Measurements from ENCODE around the gene C19orf47.
"Not testable (repeated sequence)": the region's sequence is repeated elsewhere in the genome, so short reads cannot be mapped to it uniquely, and the experiment has no call there.

C19orf47 gene

DNA sequence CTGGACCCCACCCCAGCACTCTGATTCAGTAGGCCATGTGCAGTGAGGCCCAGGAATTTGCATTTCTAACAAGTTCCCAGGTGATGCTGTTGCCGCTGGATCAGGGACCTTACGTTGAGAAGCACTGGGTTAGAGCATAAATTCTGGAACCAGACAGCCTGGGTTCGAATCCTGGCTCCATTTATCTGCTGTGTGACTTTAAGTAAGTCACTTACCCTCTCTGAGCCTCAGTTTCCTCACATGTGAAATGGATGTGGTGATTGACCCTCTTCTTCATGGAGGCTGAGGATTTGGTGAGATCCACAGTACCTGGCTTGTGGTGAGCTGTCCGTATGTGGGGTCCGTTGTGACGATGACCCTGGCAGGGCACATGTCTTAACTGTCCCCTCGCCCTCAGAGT is 25.9 kb upstream of the C19orf47 start:
- no peak for DNase-seq

DNA sequence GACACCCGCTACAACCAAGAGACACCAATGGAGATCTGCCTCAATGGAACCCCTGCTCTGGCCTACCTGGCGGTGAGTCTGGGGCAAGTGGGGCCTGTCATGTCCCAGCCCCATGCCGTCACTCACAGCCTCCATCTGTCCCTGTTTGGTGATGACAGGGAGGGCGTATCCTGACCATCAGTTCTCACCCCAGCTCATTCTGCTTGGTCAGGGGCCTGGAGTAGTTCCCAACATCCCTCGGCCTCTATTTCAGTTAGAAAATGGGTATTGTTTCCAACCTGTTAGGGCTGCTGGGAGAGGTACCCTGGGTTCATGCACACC is 23.6 kb upstream of the C19orf47 start:
- no peak for DNase-seq

DNA sequence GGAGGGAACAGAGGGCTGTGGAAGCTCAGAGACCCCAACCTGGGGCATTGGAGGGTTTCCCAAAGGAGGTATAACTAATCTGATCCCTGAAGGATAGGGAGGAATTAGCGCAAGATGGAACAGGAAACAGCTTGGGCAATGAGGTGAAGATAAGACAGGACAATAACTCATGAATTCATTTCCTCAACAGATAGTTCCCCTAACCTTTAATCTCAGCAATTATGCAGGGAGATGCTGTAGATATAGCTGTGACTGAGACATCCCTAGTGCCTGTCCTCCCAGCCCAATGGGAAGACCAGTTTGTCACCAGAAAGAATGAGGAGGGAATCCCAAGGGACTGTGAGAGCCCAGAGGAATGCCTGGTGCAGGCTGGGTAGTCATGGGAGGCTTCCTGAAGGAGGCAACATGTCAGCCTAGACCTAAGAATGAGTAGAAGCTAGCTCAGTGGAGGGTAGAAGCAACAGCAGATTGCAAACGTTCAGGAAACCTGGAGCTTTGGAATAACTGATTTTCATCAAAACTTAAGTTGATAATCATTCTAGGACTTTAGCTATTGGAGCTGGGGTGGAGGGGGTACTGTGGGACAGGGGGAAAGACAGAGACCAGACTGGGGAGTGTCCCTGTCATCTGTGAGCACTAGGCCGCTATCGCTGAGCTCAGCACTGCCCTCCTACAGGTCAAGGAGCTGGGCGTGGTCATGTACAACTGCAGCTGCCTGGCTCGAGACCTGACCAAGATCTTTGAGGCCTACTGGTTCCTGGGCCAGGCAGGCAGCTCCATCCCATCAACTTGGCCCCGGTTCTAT is 23.0 kb upstream of the C19orf47 start:
- no peak for DNase-seq

DNA sequence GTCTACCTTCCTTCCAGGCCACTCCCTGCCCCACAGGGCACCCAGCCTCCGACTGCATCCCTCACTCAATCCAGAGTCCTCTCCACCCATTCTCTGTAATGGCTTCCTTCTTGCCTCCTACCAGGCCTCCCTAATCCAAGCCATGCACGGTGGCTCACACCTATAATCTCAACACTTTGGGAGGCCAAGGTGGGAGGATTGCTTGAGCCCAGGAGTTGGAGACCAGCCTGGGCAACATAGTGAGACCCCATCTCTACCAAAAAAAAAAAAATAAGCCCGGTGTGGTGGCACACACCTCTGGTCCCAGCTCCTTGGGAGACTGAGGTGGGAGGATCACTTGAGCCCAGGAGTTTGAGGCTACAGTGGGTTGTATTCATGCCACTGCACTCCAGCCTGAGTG is 22.1 kb upstream of the C19orf47 start:
- not testable (repeated sequence) for DNase-seq

DNA sequence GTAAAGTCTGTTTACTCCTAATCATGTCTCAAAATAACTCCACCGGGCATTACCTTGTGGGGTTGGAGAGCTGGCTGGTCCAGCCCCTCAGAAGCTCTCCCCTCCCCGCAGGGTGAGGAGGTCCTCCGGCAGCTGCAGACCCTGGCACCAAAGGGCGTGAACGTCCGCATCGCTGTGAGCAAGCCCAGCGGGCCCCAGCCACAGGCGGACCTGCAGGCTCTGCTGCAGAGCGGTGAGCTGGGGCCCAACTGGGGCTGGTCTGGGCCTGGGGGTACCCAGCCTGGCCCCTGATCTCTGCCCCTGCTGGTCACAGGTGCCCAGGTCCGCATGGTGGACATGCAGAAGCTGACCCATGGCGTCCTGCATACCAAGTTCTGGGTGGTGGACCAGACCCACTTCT is 21.6 kb upstream of the C19orf47 start:
- DNase-seq = no peak

- no peak for DNase-seq
Measured at GRCh38 chr19:40367577-40368434, 19.6 kb upstream of the C19orf47 start.

DNA sequence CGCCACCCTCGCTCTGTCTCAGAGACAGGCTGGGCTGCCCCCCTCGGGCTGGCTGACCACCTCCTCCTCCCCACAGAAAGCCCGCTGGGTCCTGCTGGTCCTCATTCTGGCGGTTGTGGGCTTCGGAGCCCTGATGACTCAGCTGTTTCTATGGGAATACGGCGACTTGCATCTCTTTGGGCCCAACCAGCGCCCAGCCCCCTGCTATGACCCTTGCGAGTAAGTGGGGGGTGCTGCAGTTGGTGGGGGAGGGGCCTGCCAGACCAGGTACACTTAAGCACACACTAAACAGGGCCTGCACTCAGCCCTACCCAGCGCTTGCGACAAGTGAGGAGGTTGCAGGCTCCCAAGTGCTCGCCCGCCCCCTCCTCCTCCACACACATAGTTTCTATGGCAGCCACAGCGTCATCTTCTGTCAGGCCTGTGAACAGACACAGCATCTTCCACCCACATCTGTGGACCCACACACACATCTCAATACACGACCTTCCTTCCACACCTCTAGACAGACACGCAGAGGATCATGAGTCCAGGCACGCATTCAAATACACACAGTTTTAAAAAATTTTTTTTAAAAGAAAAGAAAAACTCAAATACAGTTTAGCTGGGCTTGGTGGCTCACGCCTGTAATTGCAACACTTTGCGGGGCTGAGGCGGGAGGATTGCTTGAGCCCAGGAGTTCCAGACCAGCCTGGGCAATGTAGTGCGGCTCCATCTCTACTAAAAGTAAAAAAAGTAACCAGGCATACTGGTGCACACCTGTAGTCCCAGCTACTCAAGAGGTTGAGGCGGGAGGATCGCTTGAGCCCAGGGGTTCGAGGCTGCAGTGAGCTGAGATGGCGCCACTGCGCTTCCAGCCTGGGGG is 18.7 kb upstream of the C19orf47 start:
- DNase-seq = no peak

DNA sequence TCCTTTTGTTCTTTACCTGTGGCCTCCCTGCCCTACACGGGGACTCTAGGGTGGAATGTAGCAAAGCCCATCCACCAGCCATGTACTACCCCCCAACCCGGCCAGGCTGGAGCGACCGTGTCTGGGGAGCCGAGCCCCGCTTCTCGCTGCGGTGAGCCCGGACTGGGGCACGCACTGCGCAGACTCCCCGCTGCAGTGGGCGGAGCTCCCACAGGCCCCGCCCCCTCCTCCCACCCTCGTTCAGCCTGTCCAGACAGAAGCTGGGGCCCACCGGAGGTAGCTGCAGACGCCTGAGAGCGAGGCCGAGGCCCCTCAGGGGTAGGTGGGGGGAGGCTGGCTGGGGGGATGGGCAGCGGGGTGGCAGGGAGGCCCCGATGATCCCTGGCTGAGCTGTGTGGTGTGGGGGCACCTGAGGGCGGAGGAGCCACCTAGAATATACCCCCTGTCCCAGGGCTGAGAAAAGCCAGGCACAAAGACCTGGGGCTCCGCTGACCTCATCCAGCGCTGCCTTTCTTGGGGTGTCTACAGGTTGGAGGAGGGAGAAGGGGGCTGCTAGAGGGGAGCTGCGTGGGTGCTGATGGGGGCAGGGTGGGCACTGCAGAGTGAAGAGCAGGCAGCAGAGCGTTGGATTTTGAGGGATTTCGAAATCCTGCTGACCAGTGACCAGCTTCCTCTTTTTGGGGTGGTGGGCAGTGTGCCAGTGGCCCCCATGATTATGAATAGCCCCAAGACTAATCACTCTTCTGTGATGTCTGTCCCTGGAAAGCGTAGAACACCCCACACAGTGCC is 17.6 kb upstream of the C19orf47 start:
- peak in 2 of 4 experiments; percentile 22 to 29 for DNase-seq

DNA sequence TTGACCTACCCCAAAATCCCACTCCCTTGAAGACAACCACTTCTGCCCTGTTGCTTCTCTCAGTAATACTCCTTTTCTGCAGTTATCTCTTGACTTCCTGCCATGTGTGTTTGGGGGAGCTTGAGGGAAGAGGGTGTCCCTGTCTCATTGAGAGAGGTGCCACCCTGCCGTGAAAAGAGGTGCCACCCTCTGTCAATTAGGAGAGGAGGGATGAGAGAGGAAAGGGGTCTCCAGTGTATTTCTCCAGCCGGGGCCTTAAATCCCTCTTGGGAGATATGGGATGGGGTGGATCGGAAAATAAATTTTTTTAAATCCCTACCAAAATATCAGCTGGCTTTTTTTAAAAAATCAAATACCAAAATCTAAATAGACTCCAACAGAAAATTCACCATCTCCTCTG is 16.8 kb upstream of the C19orf47 start:
- DNase-seq = no peak

DNA sequence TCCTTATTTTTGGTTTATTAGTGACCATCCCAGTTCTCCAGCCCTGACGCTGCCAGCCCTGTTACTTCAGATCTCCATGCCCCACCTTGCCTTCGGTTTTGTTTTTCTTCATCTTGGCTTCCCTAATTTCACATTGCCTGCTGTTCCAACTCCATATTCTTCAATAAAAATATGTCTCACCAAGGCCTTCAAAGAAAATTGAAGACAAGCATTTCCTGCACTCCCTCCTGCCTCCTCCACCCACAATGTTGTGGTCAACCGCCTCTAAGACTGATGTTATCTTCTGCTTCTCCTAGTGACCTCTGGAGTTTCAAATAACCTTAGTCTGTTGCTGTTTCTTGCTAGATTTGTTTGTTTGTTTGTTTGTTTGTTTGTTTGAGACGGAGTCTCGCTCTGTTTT is 14.9 kb upstream of the C19orf47 start:
- DNase-seq = no peak

DNA sequence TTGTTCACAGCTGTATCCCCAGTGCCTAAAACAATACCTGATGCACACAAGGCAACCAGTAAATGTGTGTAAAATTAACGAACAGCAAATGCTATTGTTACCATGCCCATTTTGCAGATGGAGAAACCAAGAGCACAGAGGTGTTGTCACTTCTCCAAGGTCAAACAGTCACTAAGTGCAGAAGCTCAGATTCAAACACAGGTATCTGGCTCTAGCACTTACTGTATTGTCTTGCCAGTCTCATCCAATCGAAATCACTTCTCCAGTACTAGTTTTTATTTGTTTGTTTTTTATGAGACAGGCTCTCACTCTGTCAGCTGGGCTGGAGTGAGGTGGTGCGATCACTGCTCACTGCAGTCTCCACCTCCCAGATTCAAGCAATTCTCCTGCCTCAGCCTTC is 14.0 kb upstream of the C19orf47 start:
- no peak for DNase-seq

- DNase-seq = no peak
Measured at GRCh38 chr19:40360708-40361241, 12.6 kb upstream of the C19orf47 start.

GRCh38 chr19:40360020-40360707 is 12.0 kb upstream of the C19orf47 start:
- DNase-seq = no peak

DNA sequence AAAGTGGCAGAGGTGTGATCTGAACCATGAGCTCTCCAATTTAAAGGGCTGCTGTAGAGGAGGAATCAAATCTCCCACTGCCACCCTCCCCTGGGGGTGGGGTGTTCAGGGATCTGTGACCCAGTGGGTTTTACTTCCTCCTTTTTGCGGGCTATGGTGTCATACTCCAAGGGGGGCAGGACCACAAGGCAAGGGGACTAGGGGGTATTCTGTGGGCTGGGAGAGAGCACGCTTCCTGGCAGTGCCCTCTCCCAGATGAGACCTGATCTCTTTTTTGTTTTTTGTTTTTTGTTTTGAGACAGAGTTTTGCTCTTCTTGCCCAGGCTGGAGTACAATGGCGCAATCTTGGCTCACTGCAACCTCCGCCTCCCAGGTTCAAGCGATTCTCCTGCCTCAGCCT is 10.6 kb upstream of the C19orf47 start:
- no peak for DNase-seq

- no peak for DNase-seq
Measured at GRCh38 chr19:40357640-40358039, 9.4 kb upstream of the C19orf47 start.

DNA sequence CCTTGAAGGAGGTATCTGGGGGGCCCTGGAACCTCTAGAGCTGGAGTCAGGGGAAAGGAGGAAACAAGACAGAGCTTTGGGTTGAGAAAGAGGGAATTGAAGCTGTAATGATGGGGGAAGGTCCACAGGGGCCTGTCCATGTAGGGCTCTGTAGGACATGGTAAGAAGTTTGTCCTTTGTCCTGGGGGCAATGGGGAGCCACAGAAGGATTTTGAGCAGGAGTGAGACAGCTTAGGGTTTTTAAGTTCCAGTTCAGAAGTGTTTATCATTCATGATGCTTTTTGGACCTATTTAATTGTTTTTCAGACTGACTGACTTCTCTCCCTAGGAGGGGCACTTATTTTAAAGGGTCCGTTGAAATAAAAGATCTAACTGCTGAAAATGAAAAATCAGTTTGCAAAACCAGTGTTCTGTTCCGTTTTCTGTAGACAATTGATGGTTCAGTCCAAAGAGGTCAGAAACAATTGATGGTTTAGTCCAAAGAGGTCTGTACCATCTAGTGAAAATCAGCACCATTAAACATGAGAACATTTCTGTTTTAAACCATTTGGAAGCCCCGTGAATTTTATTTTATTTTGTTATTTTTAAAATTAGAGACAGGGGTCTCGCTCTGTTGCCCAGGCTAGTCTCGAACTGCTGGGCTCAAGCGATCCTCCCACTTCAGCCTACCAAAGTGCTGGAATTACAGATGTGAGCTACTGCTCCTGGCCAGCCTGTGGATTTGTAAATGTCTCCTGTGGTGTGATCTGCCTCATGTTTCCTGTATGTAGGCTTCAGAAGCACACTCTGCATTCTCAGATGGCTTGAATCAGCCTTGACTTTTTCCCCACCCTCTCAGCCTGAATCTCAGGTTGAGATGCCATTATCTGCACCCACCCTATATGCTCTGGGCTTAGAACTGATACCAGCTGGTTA is 8.7 kb upstream of the C19orf47 start:
- DNase-seq = no peak

DNA sequence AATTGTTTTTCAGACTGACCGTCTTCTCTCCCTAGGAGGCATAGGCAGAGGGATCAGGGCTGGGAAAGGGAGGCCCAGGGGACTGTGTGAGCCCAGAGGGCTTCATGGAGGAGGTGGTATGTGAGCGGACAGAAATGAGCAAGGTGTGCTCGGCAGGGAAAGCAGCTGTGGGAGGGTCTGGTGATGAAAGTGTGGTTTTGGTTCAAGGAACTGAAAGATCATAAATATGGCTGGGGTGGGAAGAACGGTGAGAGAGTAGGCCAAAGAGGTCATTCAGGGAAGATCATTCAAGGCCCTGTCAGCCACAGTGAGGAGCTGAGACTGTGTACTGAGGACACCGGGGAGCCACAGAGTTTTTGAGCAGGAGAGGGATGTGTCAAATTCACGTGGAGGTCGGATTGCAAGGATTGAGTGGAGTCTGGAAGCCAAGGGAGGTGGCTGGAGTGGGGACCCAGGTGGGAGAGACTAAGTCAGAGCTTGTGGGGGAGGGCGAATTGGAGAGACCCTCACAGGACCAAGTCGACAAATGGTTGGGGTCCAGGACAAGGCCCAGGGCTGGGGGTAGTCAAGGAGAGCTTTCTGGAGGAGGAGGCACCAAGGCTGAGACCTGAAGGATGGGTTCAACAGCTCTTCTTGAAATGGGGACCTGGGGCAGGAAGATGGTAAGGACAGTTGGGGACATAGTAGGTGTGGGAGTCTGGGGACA is 7.9 kb upstream of the C19orf47 start:
- no peak for DNase-seq

GRCh38 chr19:40348961-40349507 is 837 bp upstream of the C19orf47 start:
- DNase-seq = peak in 1 of 4 experiments; percentile 9

GRCh38 chr19:40344422-40344821 is 3.8 kb downstream of the C19orf47 start:
- no peak for DNase-seq

Data from activated CD4-positive, CD25-positive, alpha-beta regulatory T cell (primary cell).